Keratinocyte (primary cell): Measurements from ENCODE around the gene EEA1. TPM values are rescaled to one million over a fixed set of nuclear protein-coding genes. Genes with fewer than 3 reads are reported as not detected.

Source experiments
- DNase-seq: peaks from one replicate; pipeline ENCODE4 v3.0.0-alpha.2; 2011; ENCODE audit warnings: low read depth, missing footprints, low spot score
- FAIRE-seq: peaks from 2 replicates; lab custom pipeline; 2011; peaks lifted over from hg19 to GRCh38; lab: Jason Lieb, UNC
- H2AFZ ChIP-seq: 2 replicates; pipeline ENCODE4 v1.6.0; 2012; ENCODE audit warnings: low read length, control low read depth, inconsistent platforms; ENCODE audit not compliant: control insufficient read depth
- H3K27ac ChIP-seq: 2 replicates; pipeline ENCODE4 v1.5.1; 2011; ENCODE audit warnings: low read length; ENCODE audit not compliant: control insufficient read depth, insufficient read depth
- H3K27me3 ChIP-seq: 3 replicates; pipeline ENCODE4 v1.6.0; 2011; ENCODE audit warnings: low read length; ENCODE audit not compliant: control insufficient read depth, insufficient read depth; ENCODE audit errors: extremely low read depth
- H3K36me3 ChIP-seq, 2 experiments: 2 replicates in 1 of 2; 3 replicates in 1 of 2; pipeline ENCODE4 v1.5.1; 2011; ENCODE audit warnings: low read length in 2 of 2, mild to moderate bottlenecking in 1 of 2; ENCODE audit not compliant: control insufficient read depth in 2 of 2, insufficient read depth in 2 of 2; ENCODE audit errors: extremely low read depth in 1 of 2
- H3K4me1 ChIP-seq: 3 replicates; pipeline ENCODE4 v1.5.1; 2011; ENCODE audit warnings: low read length; ENCODE audit not compliant: control insufficient read depth, insufficient read depth; ENCODE audit errors: extremely low read depth
- H3K4me2 ChIP-seq: 3 replicates; pipeline ENCODE4 v1.6.0; 2011; ENCODE audit warnings: low read depth, low read length; ENCODE audit not compliant: control insufficient read depth, insufficient read depth; ENCODE audit errors: extremely low read depth
- H3K4me3 ChIP-seq, 3 experiments: fragments of 200-600 bp in 1 of 3; sonication (generic) in 1 of 3; 2 replicates in 2 of 3; 3 replicates in 1 of 3; pipeline ENCODE4 v1.5.1; 2011 to 2016; ENCODE audit warnings: low read length in 3 of 3, mild to moderate bottlenecking in 3 of 3, control low read depth in 2 of 3, inconsistent platforms in 1 of 3, low read depth in 1 of 3, mixed read lengths in 1 of 3, mixed run types in 1 of 3, moderate library complexity in 1 of 3; ENCODE audit not compliant: control insufficient read depth in 2 of 3, insufficient read depth in 2 of 3; ENCODE audit errors: extremely low read depth in 1 of 3
- H3K79me2 ChIP-seq: 2 replicates; pipeline ENCODE4 v1.6.0; 2012; ENCODE audit warnings: low read length; ENCODE audit not compliant: control insufficient read depth, insufficient read depth
- H3K9ac ChIP-seq: 3 replicates; pipeline ENCODE4 v1.6.0; 2011; ENCODE audit warnings: low read length; ENCODE audit not compliant: control insufficient read depth, insufficient read depth; ENCODE audit errors: extremely low read depth
- H3K9me1 ChIP-seq: 3 replicates; pipeline ENCODE4 v1.6.0; 2011; ENCODE audit warnings: low read length; ENCODE audit not compliant: control insufficient read depth, insufficient read depth; ENCODE audit errors: extremely low read depth
- H3K9me3 ChIP-seq: 2 replicates; pipeline ENCODE4 v1.5.1; 2012; ENCODE audit warnings: low read depth, low read length; ENCODE audit not compliant: control insufficient read depth
- H4K20me1 ChIP-seq: 3 replicates; pipeline ENCODE4 v1.6.0; 2011; ENCODE audit warnings: low read length; ENCODE audit not compliant: control insufficient read depth, insufficient read depth; ENCODE audit errors: extremely low read depth
- EZH2 ChIP-seq: IDR thresholded peaks from one replicate; pipeline ENCODE4 v1.6.1; 2012; ENCODE audit warnings: inconsistent platforms, mild to moderate bottlenecking, low read length, moderate library complexity
- dilution Hi-C: fragments of 300-500 bp; cut with MboI; formaldehyde crosslinking; loops from one replicate; pipeline ENCODE4 v1.7.0; 2020; ENCODE audit warnings: low sequenced_read_pairs; ENCODE audit not compliant: extremely low pct_ligation_motif_present
- polyA plus RNA-seq, 5 experiments: library from polyadenylated mRNA; depleted of rRNA in 3 of 5; stranded (reverse) in 3 of 5; stranded (forward) in 1 of 5; unstranded in 1 of 5; fragments of >200 nt; gene quantifications; 1 replicate in 1 of 5; 2 replicates in 3 of 5; 3 replicates in 1 of 5; pipeline versions ENCODE4 v1.2.1 to v1.2.3, GENCODE V29; 2011 to 2012; ENCODE audit warnings: missing spikeins in 2 of 5, low read depth in 1 of 5, low replicate concordance in 1 of 5
- TF ChIP-seq, protein P1 (sequence below), 3 experiments: IDR thresholded peaks in 1 of 3; conservative IDR thresholded peaks in 1 of 3; optimal IDR thresholded peaks in 1 of 3; 2 replicates in 2 of 3; 3 replicates in 1 of 3; pipeline versions ENCODE3 to v1.5.1; 2011; ENCODE audit warnings: low read length in 3 of 3, mild to moderate bottlenecking in 3 of 3, moderate library complexity in 2 of 3, control low read depth in 1 of 3, inconsistent platforms in 1 of 3; ENCODE audit not compliant: insufficient read depth in 2 of 3; ENCODE audit errors: extremely low read depth in 1 of 3

Gene EEA1
- polyA plus RNA-seq, 1 donor (not counting 4 experiments of a cell fraction or from before 2014, with no cell fraction given), result 14.3 TPM

DNA sequence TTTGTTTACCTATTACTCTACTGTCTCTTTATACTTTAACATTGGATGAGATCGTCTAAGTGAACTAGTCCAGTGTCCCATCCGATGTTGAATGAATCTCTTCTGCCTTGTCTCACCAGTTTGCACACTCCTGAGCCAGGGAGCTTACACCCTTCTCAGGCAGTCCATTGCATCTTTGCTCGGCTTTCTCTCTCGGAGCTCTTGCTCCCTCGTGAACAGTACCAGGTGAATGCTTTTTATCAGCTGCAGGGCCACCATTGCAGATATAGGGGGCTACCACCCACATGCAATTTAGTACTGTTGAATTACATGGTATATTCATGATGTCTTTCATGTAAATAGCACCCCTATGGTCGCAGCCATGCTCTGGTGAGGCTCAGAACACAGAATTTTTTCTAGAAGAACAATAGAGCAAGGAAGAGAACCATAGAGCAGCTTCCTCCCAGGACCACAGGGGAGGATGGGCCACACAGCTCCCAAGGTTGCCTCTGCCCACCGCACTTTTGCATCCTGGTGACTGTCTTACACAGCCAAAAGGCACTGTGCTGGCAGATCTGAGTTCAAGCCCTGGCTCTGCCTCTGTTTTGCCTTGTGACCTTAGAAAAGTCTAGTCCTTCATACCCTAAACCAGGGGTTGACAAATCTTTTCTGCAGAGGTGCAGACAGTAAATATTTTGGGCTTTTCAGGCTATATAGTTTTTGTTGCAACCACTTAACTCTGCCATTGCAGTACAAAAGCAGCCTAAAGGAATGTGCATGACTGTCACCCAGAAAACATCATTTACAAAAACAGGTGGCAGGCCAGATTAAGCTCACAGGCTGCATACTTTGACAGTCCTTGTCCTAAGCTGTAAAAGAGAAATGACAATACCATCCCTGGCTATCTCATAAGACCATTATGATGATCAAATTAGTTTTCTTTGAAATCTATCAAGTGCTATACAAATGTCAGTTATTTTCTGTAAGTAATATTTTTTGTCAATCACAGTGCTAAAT, 190.9 kb downstream of the EEA1 start:
- Histone ChIP-seq H3K4me3 (no peak overlapping the region), H3K4me2 (no peak overlapping the region), H2AFZ (no peak overlapping the region), H3K27me3 (no peaks in the 10 kb centered on the region), H3K4me1 (peaks cover 3% of the 10 kb centered on the region), H3K36me3 (no peaks in the 10 kb centered on the region), H3K79me2 (no peaks in the 10 kb centered on the region), H3K9me3 (no peaks in the 10 kb centered on the region), H3K9me1 (no peaks in the 10 kb centered on the region), H3K9ac (no peak overlapping the region), H4K20me1 (no peaks in the 10 kb centered on the region), H3K27ac (no peak overlapping the region)
- TF ChIP-seq EZH2, result no peak
- TF ChIP-seq, protein P1, sequence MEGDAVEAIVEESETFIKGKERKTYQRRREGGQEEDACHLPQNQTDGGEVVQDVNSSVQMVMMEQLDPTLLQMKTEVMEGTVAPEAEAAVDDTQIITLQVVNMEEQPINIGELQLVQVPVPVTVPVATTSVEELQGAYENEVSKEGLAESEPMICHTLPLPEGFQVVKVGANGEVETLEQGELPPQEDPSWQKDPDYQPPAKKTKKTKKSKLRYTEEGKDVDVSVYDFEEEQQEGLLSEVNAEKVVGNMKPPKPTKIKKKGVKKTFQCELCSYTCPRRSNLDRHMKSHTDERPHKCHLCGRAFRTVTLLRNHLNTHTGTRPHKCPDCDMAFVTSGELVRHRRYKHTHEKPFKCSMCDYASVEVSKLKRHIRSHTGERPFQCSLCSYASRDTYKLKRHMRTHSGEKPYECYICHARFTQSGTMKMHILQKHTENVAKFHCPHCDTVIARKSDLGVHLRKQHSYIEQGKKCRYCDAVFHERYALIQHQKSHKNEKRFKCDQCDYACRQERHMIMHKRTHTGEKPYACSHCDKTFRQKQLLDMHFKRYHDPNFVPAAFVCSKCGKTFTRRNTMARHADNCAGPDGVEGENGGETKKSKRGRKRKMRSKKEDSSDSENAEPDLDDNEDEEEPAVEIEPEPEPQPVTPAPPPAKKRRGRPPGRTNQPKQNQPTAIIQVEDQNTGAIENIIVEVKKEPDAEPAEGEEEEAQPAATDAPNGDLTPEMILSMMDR (optimal IDR thresholded peaks at IDR 0.05 in 1 of 3, IDR thresholded peaks at IDR 0.05 in 1 of 3, conservative IDR thresholded peaks at IDR 0.05 in 1 of 3; ENCODE audit: extremely low read depth in 1 of 3, insufficient read depth in 2 of 3, low read length in 3 of 3), result no peak
- no peak for FAIRE-seq
- DNase-seq, result no peak
- dilution Hi-C loops, result no loop called here

DNA sequence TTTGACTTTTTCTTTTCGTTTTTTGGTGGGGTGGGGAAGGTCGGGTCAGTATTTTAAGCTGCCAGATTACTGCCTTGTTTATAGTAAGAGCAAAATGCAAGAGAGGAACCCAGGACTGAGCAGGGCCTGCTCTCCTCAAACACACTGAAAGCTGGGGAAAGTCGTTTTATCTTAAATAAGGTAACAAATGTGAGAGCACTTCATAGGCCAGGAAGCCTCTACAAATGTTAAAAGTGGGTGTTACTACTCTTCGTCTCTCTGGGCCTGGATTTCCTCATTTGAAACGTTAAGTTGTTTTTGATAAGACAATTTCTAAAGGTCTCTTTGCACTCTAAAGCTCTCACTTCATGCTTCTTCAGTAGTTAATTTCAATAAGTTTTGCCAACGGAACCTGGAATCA, 192.5 kb downstream of the EEA1 start:
- Histone ChIP-seq H3K79me2 (no peaks in the 10 kb centered on the region), H3K27ac (no peak overlapping the region), H2AFZ (no peak overlapping the region), H3K9me3 (no peaks in the 10 kb centered on the region), H3K36me3 (no peaks in the 10 kb centered on the region), H3K4me3 (no peak overlapping the region), H3K9ac (no peak overlapping the region), H4K20me1 (no peaks in the 10 kb centered on the region), H3K4me2 (no peak overlapping the region), H3K27me3 (no peaks in the 10 kb centered on the region), H3K4me1 (peaks cover 3% of the 10 kb centered on the region), H3K9me1 (no peaks in the 10 kb centered on the region)
- dilution Hi-C loops, result no loop called here
- no peak for TF ChIP-seq EZH2
- TF ChIP-seq, protein P1 (optimal IDR thresholded peaks at IDR 0.05 in 1 of 3, IDR thresholded peaks at IDR 0.05 in 1 of 3, conservative IDR thresholded peaks at IDR 0.05 in 1 of 3; ENCODE audit: extremely low read depth in 1 of 3, insufficient read depth in 2 of 3, low read length in 3 of 3), result no peak
- no peak for DNase-seq
- FAIRE-seq, result no peak
